ENCODE results near the gene MVB12B.
A peak's percentile ranks its signal among the peaks of the same experiment; 100 is the strongest.

MVB12B gene

DNA sequence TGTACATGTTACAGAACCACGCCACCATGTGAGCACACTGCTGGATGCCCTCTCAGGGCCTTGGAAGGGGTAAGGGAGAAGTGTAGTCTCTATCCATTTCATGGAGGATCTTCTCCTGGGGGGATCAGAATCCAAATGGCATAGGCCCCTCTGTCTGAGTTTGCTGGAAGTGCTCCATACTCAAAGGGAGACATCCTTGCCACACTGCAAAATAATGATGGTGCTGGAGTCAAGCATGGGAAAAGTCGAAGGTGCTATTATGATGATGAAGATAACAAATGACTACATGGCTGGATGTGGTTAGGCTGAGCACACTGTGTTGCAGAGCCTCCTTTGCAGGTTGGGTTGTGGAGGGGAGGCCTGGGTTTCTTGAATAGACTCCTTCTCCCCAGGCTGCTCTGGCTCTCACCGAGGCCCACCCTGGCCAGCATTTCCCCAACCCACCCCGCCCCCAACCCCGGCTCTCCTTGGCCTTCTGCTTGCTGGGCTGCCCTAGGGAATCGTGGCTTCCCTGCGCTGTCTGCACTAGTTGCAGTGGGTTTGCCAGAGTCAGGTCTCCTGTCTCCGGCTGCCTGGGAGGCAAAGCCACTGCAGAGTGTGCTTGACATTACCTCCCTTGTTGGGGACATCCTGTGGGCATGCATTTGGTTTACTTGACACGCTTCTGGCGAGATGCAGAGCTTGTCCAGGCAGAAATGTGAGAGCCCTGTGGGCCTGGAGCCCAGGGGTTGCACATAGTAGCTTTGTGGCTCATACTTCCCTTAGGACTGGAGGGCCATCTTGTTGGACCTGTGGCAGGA is 3.0 kb downstream of the MVB12B start:
- intact Hi-C loops (cut with micrococcal nuclease) = no loop called here
- H3K4me1 Mint-ChIP-seq (ENCODE audit: low read depth) = peaks cover 80% of the 10 kb centered on the region
- peaks cover 58% of the 10 kb centered on the region for H3K36me3 Mint-ChIP-seq (ENCODE audit: low read depth)
- no peaks in the 10 kb centered on the region for H3K27me3 Mint-ChIP-seq
- no peaks in the 10 kb centered on the region for H3K9me3 Mint-ChIP-seq
- peak overlapping the region; percentile 42 for H3K27ac Mint-ChIP-seq
- peak overlapping the region; percentile 17 for H3K4me3 Mint-ChIP-seq

DNA sequence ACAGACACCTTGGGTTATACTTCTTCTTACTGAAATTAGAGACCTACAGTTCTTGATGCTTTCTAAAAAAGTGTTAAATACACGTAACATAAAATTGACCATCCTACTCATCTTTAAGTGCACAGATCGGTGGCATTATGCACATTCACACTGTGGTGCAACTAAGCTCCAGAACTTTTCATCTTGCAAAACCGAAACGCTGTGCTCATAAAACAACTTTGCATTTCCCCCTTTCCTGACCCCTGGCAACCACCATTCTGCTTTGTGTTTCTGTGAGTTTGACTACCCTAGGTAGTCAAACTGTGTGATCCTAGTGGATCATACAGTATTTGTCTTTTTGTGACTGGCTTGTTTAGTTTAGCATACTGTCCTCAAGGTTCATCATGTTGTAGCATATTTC is 3.9 kb downstream of the MVB12B start:
- H3K27me3 Mint-ChIP-seq = no peaks in the 10 kb centered on the region
- no peak overlapping the region for H3K4me3 Mint-ChIP-seq
- no peaks in the 10 kb centered on the region for H3K9me3 Mint-ChIP-seq
- intact Hi-C loops (cut with micrococcal nuclease) = no loop called here
- peaks cover 67% of the 10 kb centered on the region for H3K36me3 Mint-ChIP-seq (ENCODE audit: low read depth)
- peak overlapping the region; percentile 42 for H3K27ac Mint-ChIP-seq
- H3K4me1 Mint-ChIP-seq (ENCODE audit: low read depth) = peaks cover 87% of the 10 kb centered on the region

DNA sequence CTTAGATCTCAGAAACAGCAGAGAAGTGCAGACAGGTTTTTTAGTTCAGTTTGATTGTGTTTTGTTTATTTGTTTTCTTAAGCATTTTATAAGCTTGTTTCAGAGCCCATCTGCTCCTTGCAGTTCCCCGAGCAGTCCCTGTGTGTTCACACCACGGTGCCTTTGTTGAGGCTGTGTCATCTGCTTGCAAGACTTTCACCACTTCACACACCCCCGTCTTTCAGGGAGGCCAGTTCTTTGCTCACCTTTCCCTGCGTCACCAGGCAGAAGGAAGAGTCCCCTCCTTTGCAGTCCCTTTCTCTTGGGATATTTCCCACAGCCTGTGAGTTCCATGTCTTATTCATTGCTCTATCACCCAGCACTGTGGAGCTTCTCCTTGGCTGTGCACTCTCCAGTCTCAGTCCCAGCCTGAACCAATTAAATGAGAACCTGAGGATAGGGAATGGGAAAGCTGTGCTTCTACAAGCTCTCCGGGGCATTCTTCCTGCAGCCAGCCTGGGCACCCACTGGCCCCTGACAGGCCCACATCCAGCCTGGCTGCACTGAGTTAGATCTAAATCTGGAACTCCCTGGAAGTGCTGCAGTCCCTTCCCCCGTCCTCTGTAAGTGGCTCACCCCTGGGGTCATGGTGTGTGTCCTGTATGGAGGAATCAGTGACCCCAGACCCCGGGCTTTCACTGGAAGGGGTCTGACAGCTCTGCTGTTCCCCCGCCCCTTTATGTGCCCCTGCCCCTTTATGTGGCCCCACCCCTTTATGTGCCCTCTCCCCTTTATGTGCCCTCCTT is 5.5 kb downstream of the MVB12B start:
- peak overlapping the region; percentile 45 for H3K27ac Mint-ChIP-seq
- peaks cover 95% of the 10 kb centered on the region for H3K4me1 Mint-ChIP-seq (ENCODE audit: low read depth)
- no peaks in the 10 kb centered on the region for H3K27me3 Mint-ChIP-seq
- no peaks in the 10 kb centered on the region for H3K9me3 Mint-ChIP-seq
- no peak overlapping the region for H3K4me3 Mint-ChIP-seq
- H3K36me3 Mint-ChIP-seq (ENCODE audit: low read depth) = peaks cover 79% of the 10 kb centered on the region
- intact Hi-C loops (cut with micrococcal nuclease) = no loop called here

DNA sequence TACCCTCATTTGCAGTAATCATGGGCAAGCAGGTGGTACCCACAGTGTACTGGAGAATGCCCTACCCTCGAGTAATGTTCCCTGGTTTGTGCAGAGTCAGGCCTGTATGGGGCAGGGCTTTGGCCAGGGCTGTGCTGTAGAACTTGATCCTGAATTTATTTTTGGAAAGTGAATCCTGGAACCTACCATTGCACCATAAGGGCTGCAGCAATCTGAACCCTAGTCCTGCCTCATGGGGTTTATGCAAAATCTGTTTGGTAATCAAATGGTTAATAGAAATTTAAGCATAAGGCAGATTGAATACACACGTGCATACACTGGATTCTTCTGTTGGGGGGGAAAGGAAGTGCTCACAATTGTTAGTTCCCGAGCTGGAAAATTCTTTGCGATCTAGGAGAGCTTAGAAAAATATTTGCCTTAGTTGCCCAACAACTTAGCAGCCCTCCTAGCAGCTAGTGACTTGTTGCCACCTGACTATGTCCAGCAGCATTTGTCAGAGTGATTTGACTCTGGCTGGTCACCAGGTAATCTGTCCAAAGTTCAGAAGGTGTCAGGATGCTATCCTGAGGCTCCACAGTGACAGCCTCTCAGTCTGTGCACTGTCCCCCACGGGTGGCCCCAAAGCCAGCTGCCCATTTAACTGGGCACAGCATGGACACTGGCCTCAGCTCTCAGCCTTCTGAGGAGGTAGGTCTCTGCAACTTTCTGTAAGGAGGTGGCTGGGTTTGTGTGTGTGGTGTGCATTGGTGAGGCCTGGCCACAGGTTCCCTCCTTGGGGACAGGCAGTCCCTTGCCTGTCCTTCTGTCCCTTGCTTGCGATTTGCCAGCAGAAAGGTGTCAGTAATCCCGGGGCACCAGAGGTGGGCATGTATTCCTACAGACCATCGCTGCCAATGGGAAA is 8.3 kb downstream of the MVB12B start:
- Mint-ChIP-seq H3K4me1 (ENCODE audit: low read depth) (peaks cover 94% of the 10 kb centered on the region), H3K27me3 (no peaks in the 10 kb centered on the region), H3K27ac (peak overlapping the region; percentile 89), H3K36me3 (ENCODE audit: low read depth) (peaks cover 82% of the 10 kb centered on the region), H3K4me3 (no peak overlapping the region), H3K9me3 (no peaks in the 10 kb centered on the region)
- intact Hi-C loops (cut with micrococcal nuclease) = no loop called here

DNA sequence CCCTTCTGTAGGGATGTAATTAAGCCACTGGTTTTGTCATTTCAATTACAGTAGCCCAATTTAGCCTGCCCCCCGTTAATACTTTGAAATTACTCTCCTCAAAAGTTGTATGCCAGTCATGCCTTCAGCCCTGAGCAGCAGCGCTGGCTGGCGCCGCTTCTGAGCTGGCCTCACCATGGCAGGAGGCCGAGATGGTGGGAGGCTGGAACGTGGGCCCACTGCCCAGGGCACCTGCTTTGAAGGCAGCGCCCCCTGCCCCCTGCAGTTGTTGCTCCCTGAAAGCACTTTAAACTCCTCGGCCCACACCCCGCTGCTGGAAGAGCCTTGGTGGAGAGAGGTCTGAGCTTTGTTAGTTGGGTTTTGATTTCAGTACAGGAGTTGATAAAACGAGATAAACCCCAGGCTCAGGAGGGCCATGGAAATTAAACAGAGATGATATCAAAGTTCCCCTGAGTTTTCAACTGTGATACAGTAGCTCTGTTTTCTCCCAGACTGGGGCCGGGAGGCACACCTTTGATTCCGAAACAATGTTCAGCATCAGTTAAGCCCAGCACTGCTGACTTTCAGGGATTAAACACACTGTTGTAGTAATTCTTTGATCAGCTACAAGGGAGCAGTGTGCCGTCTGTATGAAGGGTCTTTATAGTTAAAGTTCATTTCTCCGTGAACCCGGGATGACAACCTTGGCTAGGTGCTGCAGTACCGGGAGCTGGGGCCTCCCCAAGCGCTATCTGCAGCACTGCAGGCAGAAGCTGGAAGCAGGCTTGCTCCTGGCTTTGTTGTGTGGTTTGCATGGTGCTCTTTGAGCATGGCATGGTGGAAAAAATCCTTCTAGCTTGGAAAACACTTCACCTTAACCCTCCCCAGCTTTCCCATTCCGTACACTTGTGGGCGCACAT is 9.5 kb downstream of the MVB12B start:
- no peaks in the 10 kb centered on the region for H3K9me3 Mint-ChIP-seq
- H3K4me1 Mint-ChIP-seq (ENCODE audit: low read depth) = peaks cover 89% of the 10 kb centered on the region
- H3K27me3 Mint-ChIP-seq = no peaks in the 10 kb centered on the region
- peak overlapping the region; percentile 89 for H3K27ac Mint-ChIP-seq
- intact Hi-C loops (cut with micrococcal nuclease) = no loop called here
- no peak overlapping the region for H3K4me3 Mint-ChIP-seq
- H3K36me3 Mint-ChIP-seq (ENCODE audit: low read depth) = peaks cover 84% of the 10 kb centered on the region

DNA sequence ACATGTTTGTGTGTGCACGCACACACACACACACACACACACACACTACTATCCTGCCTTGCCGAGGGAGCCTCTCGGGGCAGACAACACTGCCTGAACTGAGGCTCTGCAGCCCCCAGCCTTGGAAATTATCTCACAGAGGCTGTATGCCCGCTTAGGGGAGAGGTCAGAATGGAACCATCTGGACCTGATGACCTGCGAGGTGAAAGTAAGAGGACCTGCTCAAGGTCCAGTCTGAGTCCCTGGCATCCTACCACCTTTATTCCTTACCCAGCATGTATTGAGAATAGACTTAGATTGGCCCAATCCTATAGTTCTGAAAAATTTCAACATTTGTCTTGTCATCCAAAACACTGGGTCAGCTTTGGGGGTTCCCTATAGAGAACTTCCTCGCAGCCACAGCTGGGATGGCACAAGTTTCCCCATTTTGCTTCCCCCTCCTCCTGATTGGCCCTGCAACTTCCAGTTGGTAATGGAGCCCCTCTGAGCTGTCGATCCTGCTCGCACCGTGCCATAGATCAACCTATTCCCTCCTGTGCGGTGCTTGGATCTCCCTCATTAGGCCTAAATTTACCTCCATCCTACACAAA is 10.2 kb downstream of the MVB12B start:
- Mint-ChIP-seq H3K36me3 (ENCODE audit: low read depth) (peaks cover 86% of the 10 kb centered on the region), H3K27ac (peak overlapping the region; percentile 89)
- intact Hi-C loops (cut with micrococcal nuclease) = no loop called here

DNA sequence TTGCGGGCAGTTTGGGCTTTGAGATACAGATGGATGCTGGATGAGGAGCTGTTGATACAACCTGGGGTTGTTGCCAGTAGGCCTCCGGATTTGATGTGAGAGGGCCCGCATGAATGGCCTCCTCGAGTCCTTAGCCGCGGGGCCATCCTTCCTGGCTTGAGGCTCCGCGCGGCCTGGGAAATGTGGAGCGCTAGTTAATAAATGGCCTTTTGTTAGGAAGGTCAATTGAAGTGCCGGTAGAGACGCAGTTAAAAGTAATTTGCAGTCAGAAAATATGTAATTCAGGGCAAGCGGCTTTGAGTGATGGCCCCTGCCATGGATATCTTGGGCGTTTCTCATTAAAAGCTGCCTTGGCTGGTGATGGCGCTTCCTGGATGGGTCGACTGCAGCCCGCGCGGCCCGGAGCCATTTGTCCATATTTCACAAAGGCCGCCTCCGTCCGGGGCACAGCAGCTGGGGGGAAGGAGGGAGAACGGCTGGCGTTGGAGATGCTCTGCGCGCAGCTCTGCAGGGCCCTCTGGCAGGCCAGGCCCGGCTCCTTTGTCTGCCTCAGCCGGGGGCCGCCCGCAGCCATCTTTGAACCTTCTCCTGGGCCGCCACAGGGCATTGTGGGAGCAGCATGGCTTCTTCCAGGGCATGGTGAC is 11.2 kb downstream of the MVB12B start:
- intact Hi-C loops (cut with micrococcal nuclease) = no loop called here
- Mint-ChIP-seq H3K36me3 (ENCODE audit: low read depth) (peaks cover 86% of the 10 kb centered on the region), H3K27me3 (no peaks in the 10 kb centered on the region), H3K4me3 (no peak overlapping the region), H3K9me3 (no peaks in the 10 kb centered on the region), H3K4me1 (ENCODE audit: low read depth) (peaks cover 85% of the 10 kb centered on the region), H3K27ac (peak overlapping the region; percentile 89)

More for the DNA sequence above, 10.2 kb downstream of the MVB12B start:
- no peak overlapping the region for H3K4me3 Mint-ChIP-seq
- H3K27me3 Mint-ChIP-seq = no peaks in the 10 kb centered on the region
- no peaks in the 10 kb centered on the region for H3K9me3 Mint-ChIP-seq
- H3K4me1 Mint-ChIP-seq (ENCODE audit: low read depth) = peaks cover 89% of the 10 kb centered on the region

DNA sequence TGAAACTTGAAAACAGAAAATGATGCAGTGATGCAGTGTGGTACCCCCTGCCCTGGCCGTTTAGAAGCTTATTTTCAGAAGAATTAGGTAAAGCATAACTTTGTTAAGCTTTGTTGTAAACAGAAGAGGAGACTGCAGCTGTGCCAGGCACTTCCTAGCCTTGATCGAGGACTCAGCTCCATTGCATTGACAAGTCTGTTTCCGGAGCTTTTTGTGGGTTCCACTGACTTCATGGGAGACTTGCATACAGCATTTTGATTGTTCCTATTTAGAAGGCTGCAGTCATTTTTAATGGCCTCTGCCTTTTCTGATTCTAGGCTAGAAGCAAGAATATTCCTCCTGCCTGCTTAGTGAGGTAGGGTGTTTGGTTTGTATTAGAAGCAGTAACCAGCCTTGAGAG is 12.3 kb downstream of the MVB12B start:
- Mint-ChIP-seq H3K27ac (peak overlapping the region; percentile 55), H3K27me3 (no peaks in the 10 kb centered on the region), H3K4me3 (no peak overlapping the region), H3K4me1 (ENCODE audit: low read depth) (peaks cover 79% of the 10 kb centered on the region), H3K9me3 (no peaks in the 10 kb centered on the region), H3K36me3 (ENCODE audit: low read depth) (peaks cover 88% of the 10 kb centered on the region)
- intact Hi-C loops (cut with micrococcal nuclease) = no loop called here

DNA sequence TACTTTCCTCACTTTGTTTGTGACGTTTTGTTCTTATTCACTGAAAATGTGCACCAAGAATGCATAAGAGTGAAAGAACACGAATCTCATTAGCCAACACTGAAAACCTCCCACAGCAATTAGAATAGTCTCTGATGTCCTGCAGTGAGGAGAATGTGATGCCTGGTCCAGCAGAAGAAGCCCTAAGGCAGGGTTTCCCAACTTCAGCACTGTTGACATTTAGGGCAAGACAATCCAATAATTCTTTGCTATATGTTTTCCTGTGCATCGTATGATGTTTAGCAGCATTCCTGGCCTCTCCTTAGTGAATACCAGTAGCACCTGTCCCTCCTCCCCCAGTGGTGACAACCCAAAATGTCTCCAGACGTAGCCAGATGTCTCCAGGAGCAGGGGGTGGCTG is 14.8 kb downstream of the MVB12B start:
- no peaks in the 10 kb centered on the region for H3K9me3 Mint-ChIP-seq
- H3K27me3 Mint-ChIP-seq = no peaks in the 10 kb centered on the region
- H3K36me3 Mint-ChIP-seq (ENCODE audit: low read depth) = peaks cover 90% of the 10 kb centered on the region
- peak overlapping the region; percentile 24 for H3K27ac Mint-ChIP-seq
- intact Hi-C loops (cut with micrococcal nuclease) = no loop called here
- H3K4me1 Mint-ChIP-seq (ENCODE audit: low read depth) = peaks cover 76% of the 10 kb centered on the region
- no peak overlapping the region for H3K4me3 Mint-ChIP-seq

DNA sequence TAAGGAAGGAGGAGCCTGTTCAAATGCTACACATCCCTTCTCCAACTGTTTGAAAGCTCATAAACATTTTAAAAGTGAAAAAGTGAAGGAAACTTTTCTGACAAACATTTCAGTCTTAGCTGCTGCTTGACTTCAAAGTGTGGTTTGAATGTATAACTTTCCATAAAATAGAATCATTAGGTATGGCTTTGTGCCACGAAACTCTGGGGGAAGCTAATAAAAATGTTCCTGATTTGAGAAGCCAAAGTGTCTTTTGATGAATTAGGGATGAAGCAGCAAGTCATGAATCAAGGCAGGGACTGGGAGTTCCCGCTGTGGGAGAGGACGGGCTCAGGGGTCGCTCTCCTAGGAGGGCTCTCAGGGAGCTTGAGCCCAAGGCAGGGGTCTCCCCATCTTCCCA is 15.3 kb downstream of the MVB12B start:
- Mint-ChIP-seq H3K4me1 (ENCODE audit: low read depth) (peaks cover 76% of the 10 kb centered on the region), H3K9me3 (no peaks in the 10 kb centered on the region), H3K4me3 (no peak overlapping the region), H3K27ac (peak overlapping the region; percentile 24), H3K27me3 (no peaks in the 10 kb centered on the region), H3K36me3 (ENCODE audit: low read depth) (peaks cover 90% of the 10 kb centered on the region)
- intact Hi-C loops (cut with micrococcal nuclease) = no loop called here

DNA sequence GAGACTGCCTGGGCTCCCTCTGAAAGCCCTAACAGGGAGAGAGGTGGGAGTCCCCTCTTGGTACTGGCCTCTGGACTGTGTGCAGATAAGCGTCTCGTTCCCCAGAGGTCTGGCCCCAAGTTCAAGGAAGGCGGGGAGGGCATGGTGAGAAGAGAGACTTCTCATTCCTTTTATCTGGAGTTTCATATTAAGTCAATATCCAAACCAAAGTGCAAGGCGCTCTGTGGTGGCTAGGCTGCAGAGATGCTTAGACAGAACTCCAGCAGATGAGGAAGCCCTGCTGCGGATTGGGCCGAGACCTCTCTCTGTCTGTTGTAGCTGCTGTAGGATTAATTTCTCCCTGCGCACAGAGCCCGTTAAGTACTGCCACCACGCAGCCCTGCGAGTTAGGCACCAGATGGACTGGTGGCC is 16.0 kb downstream of the MVB12B start:
- Mint-ChIP-seq H3K4me1 (ENCODE audit: low read depth) (peaks cover 76% of the 10 kb centered on the region), H3K9me3 (no peaks in the 10 kb centered on the region), H3K27ac (peak overlapping the region; percentile 24), H3K4me3 (no peak overlapping the region), H3K36me3 (ENCODE audit: low read depth) (peaks cover 87% of the 10 kb centered on the region), H3K27me3 (no peaks in the 10 kb centered on the region)
- intact Hi-C loops (cut with micrococcal nuclease) = no loop called here

DNA sequence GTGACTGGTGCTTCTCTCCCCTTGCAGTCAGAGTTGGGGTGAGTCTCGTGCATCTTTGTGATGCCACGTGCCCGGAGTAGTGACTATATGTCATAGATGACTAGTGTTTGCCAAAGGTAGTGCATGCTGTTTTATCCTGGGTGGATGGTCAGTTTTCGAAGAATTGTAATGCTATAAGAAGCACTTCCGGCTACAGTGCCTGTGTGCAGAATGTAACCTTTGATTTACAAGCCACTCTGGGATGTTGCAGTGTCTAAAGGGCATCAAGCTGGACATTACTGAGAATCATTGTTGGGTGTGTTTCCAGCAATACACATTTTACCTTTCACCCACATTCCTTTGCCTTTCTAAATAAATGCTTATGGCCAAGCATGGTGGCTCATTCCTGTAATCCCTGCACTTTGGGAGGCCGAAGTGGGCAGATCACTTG is 16.7 kb downstream of the MVB12B start:
- intact Hi-C loops (cut with micrococcal nuclease) = no loop called here
- Mint-ChIP-seq H3K36me3 (ENCODE audit: low read depth) (peaks cover 81% of the 10 kb centered on the region), H3K4me3 (no peak overlapping the region), H3K27me3 (no peaks in the 10 kb centered on the region), H3K27ac (no peak overlapping the region), H3K4me1 (ENCODE audit: low read depth) (peaks cover 76% of the 10 kb centered on the region), H3K9me3 (no peaks in the 10 kb centered on the region)
